GM11168 (cell line): ENCODE data around the gene ANKRD37.
"Not testable (repeated sequence)": the region's sequence is repeated elsewhere in the genome, so short reads cannot be mapped to it uniquely, and the experiment has no call there.

Experiments used
- in situ Hi-C: fragments of 300-500 bp; cut with MboI; formaldehyde crosslinking; loops from one replicate; pipeline ENCODE4 v1.12.0; 2022; ENCODE audit warnings: low sequenced_read_pairs; ENCODE audit not compliant: unreplicated experiment

Gene ANKRD37, protein sequence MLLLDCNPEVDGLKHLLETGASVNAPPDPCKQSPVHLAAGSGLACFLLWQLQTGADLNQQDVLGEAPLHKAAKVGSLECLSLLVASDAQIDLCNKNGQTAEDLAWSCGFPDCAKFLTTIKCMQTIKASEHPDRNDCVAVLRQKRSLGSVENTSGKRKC

DNA sequence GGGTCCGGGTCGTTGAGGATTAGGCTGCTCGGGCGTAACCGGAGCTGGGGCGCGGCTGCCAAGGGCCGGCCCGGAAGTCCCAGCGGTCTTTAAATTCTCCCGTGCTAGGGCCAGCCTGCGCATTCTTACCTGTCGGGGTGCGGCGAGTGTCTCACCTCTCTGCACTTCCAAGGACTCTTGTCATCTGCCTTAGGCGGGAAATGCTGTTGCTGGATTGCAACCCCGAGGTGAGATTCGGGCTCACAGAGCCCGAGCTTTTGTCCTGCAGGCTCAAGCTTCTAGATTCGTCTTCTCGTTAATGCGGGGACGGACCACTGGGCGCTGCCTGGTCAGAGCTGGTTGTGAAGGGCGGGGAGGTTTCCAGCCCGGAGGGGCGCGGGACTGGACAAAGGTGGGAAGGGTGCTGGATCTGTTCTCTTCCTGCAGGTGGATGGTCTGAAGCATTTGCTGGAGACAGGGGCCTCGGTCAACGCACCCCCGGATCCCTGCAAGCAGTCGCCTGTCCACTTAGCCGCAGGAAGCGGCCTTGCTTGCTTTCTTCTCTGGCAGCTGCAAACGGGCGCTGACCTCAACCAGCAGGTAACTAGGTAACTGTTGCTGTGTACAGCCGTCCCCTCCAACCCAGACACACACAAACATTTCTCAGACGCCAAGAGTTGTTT lies at the start of gene ANKRD37:
TSS of gene ANKRD37 (plus strand) at position 118 of the 662 bp plus-strand sequence. CDS start at position 201, 83 bp downstream.
- in situ Hi-C loops = no loop called here

DNA sequence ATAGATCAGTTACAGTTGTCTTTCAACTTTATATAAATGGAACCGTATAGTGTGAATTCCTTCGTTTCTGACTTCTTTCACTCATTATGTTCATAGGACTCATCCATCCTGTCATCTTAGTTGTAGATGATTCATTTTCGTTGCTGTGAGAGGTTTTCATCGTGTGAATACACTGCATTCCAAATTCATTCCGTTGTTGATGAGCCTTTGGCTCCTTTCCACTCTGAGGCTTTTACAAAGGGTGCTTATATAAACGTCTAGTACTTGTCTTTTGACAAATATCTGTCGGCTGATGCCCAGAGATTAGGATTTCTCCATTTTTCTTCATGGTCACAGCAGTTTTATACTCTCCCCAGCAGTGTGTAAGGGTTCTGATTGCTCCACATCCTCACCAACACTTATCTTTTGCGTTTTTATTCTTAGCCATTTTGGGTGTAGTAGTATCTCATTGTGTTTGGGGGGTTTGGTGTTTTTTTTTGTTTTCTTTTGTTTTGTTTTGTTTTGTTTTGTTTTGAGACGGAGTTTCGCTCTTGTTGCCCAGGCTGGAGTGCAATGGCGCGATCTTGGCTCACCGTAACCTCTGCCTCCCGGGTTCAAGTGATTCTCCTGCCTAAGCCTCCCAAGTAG lies 49.6 kb upstream of the ANKRD37 start:
- in situ Hi-C loops = no loop called here

DNA sequence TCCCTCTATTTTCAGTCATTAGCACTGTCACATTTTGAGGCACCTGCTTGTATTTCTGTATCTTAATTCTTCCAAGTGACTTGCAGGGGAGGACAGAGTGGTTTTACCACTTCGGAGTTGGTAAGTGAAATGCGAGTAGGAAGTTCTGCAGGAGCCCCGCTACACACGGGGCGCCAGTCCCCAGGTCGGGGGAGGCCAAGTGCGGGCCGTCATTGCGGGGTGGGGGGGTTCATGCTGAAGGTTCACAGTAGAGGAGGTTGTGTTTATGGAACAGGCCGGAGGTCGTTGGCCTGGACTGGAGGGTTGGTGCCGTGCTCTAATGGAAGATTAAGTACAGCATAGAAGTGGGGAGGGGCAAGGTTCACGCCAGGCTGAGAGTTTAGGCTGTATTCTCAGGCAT lies 45.0 kb upstream of the ANKRD37 start:
- in situ Hi-C loops = no loop called here

DNA sequence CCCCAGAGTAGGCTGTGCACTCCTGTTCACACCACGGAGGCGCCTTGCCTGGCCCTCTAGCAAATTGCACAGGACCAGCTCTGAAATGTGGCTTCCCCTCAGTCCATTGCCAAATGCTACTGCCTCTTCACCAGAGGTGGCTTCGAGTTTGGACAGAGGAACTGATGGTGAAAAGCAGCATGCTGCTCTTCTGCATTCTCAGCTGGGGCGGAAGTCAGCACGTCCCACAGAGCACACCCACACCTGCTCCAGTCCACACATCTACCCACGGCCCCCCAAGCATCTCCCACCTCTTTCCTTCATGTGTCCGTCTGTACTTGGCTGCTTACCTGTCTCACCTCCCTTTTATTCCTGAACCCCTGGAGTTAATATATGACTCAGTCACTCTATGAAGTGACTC lies 44.4 kb upstream of the ANKRD37 start:
- in situ Hi-C loops = no loop called here

DNA sequence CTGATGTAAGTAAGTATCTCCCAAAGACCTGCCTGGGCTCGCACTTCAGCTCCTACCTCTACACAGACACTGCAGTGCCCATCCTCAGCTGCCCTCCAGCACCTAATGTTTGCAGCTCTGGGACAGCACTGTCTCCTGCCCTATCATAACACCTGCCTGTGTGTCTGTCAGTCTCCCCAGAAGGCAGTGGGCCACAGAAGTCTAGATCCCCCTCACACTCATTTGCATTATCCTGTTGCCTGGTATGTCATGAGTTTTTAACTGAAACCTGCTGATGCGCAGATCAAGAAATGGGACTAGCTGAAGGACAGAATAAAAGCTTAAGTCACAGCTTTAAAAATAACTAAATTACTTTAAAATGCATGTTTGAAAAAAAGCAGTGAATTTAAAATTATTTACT lies 43.9 kb upstream of the ANKRD37 start:
- in situ Hi-C loops = no loop called here

DNA sequence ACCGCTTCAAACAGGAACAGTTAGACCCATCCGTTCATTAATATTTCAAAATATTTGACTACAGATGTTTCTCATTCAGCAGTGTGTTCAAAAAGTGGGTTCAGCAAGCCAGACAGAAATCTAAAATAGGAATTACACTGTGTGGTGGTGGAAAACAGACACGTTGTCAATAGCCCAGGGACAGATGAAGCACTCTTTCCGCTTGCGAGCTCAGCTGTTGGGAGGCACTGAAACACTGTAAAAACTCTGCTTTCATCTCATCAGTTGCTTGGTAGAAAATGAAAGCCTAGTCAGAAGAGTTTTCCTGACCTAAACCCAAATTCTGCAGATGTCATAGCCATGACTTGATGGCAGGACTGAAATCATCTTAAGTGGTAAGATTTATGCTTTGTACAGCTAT lies 39.4 kb upstream of the ANKRD37 start:
- in situ Hi-C loops = no loop called here

DNA sequence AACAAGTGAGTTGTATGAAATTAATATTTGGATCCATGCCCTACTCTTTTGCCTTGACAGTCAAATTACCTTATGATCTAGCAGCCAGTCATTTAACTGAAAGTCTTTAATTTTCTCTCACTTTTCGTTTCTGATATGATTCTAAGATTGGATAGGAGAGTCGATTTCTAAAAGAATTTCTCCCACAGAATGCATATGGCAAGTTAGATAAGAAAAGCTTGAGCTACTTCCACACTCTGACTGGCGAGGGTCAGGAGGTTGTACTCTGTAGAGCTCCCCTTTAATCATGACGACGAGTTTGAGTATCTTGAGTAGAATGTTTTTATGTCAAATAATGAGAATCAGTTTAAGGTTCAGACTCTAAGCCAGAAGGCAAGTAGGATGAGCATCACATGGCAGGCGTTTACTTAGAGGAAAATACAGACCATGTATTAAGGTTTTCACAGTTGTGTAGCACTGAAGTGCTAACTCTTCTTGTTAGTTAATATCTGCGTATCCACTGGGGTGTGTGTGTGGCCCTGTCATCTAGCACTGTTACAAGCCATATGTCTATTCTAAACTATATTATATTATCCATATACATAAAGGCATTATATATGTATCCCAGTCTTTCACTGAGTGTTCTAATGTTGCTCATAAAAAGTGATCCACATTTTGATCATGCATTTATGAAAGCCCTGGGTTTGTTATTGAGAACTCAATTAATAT lies 38.8 kb upstream of the ANKRD37 start:
- in situ Hi-C loops = no loop called here

DNA sequence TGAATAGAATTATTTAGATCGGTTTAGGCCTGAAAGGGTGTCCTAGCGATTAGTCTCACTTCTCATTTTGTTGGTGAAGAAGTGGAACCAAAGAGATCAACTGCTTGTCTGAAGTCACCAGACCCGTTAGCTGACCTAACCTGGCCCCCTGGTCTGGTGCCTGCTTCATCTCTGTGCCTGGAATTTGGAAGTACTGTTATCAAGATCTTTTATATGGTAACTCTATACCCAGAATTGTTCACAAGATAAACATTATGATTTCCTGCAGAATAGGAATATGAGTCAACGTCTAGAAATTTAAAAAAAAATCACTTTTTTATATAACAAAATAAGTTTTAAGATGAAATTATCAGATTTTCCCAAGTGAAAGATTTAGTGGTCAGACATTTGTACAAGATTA lies 38.1 kb upstream of the ANKRD37 start:
- in situ Hi-C loops = no loop called here

DNA sequence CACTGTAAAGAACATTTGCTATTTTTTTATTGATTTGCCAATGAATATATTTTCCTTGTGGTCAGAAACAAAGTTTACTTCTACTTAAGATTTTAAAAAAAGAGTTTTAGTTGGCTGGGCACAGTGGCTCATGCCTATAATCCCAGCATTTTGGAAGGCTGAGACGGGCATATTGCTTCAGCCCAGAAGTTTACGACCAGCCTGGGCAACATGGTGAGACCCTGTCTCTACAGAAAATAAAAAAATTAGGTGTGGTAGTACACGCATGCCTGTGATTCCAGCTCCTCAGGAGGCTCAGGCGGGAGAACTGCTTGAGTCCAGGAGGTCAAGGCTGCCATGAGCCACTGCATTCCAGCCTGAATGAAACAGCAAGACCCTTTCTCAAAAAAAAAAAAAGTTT lies 37.7 kb upstream of the ANKRD37 start:
- in situ Hi-C loops = no loop called here

DNA sequence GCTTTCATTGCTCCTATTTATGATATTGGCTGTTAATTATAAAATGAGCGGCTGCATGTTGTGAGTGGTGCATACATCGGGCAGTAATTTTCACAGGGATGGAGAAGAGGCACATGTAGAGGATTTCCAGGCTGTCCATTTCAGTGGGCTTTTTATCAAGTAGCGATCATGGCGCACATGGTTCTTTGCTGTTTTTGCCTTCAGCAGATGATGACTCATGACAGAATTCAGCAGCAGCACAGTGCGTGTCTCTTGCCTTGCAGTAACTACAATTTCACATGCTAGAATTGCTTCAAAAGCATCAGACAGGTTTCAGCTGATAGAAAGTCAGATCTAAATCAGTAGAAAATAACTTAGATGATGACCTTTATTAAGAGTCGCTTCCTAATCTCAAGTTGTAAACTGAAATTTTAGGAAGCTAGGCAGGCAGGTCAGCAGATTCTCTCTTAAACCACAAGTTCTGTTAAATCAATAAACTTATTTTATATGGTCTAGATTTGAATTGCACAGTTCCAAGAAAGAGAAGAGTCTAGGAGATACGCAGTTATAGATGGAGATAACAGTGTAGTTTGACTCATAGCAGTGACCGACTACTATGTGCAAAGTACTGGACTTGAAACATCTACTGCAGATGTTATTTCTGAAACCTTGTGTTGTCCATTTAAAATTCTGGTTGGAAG lies 36.7 kb upstream of the ANKRD37 start:
- in situ Hi-C loops = no loop called here

DNA sequence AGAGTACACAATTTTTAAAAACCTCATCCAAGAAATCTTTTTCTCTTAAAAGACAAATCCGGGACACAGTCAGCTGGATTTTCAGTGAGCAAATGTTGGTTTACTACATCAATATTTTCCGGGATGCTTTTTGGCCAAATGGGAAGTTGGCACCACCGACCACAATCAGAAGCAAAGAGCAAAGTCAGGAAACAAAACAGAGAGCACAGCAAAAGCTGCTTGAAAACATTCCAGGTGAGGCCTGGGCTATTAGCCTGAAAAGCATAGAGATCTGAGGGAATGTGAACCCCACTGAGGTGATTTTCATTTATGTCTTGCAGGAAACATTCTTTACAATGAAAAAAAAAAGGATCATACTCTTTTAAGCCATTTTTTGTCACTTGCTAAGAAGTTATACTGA lies 34.8 kb upstream of the ANKRD37 start:
- in situ Hi-C loops = no loop called here

DNA sequence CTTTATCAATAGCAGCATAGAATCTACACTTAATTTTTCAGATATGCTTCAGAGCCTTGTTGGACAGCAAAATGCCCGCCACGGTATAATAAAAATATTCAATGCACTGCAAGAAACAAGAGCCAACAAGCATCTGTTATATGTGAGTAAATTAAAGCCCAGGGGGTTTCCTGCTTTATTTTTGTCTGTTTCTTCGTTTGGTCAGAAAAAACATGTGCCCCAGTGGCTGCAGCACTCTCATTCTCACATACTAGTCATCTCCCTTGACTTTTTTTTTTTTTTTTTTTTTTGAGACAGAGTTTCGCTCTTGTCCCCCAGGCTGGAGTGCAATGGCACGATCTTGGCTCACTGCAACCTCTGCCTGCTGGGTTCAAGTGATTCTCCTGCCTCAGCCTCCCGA lies 34.1 kb upstream of the ANKRD37 start:
- in situ Hi-C loops = not testable (repeated sequence)

DNA sequence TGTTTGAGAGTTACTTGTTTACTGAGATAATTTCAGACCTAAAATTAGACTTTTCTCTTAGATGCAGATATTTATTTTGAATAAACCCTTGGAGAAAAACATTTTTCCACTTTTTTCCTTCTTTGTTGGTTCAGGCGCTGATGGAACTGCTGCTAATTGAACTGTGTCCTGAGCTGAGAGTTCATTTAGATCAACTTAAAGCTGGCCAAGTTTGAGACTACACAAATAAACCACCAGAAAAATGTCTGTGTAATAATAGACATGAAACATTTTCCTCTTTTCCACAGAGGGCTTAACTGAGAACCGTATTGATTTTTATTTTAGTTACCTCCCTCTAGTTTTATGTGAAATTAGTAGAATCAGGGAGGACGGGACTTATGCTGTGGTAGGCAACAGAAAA lies 33.4 kb upstream of the ANKRD37 start:
- in situ Hi-C loops = no loop called here

DNA sequence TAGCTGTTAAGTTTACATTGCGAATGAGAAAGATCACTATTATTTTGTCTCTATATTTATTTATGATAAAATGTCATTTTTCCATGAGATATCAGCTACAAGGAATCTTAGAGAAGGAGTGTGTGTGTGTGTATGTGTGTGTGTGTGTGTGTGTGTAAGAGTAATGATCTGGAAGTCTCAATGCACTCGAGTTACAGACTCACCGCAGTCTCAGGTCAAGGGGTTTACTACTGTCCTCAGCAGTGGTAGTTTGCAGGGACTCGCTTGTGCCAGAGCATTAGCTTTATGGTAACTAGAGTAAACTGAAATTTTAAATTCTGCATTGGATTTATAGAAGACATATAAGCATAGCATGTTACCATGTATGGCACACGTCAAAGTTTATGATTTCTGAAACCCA lies 31.8 kb upstream of the ANKRD37 start:
- in situ Hi-C loops = no loop called here

DNA sequence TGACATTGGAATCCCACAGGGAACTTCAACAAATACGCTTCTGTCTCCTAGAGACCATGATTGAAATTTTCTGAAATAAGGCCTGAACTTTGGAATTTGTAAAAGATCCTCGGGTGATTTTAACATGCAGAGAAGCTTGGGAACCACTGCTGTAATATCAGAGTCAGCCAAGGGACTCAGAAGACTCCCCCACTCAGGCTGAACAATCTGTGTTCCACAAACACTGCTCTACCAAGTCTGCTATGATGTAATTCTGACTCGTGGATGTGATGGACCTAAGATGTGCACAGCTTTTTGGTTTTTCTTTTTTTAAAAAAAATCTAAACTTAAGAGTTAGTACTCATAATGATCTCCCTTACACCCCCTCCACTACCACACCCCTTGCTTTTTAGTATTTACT lies 26.9 kb upstream of the ANKRD37 start:
- in situ Hi-C loops = no loop called here

DNA sequence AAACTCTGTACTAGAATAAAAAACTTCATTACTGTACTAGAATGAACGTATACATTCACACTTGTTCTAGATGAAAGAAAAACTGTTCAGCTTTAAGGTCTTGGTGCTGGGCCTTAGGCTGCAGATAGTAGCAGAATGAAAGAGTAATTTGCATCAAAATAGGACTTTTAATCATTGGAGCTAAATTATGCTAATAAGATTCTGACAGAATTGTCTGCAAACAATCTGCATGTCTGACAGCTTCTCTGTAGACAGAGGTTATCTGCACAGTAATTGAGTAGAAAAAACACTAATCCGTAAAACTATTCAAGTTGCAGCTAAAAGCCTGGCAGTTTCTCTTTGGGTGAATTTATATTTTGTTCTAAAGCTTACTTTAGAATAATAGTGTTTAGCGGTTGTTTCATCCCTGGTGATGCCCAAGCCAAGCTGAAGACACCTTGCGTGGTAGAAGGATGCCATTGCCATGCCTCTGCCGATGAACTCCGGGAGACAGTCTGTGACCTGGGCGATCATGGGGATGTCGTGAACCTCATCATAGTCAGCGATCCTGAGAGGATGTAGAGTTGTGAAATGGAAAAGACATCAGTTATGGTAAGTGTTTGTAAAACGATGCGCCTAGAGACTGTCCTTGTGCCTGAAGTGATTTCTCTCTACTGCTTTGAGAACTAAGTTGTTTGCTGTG lies 26.2 kb upstream of the ANKRD37 start:
- in situ Hi-C loops = no loop called here

DNA sequence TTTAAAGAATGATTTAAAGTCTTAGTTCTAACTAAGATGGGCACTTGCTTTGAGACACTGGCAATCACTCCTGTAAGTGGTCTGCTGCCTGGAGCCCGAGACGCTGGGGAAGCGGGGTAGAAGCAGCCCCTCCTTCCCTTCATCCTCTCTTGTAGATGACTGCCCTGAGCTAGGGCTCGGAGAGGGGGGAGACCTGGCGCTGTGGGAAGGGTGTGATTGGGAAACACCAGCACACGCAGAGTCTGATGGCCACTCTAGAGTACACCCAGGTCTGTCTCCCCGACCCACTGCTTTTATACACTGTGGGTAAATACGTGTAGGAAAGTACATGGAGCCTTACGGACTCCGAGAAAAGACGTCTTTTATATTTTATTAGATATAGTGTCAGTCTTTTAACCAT lies 24.9 kb upstream of the ANKRD37 start:
- in situ Hi-C loops = no loop called here

DNA sequence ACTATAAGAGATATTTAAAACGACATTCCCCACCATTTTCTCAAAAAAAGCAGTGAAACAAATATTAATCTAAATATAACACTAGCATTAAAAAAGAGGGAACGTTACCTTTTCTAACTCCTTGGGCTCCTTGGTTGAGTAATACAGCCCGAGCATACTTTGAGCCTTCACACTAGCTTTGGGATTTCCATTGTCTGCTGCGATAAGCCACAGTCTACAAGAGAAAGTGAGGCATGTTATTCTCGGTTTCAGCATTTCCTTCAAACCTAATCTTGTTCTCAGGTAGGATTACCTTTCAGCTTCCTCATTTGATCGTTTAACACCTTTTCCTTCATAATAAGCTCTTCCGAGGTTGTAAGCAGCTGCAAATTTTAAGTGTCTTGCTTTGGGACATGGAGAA lies 22.6 kb upstream of the ANKRD37 start:
- in situ Hi-C loops = no loop called here

DNA sequence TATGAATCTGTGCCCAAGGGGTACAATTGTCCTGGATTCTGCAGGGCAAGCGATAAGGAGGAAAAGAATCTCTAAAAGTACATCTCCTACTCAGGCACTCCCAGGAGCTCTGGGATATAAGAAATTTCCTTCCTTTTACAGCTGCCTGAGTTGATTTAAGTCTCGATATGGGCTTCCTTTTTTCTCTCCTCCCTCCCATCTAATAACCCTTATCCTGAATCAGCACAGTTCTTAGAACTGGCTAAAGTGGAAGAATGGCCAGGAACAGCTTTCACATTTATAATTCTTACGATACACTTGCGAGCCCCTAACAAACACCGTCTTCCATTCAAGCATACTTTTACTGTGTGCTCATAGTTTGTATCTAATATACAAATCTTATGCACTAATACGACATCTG lies 22.1 kb upstream of the ANKRD37 start:
- in situ Hi-C loops = no loop called here

DNA sequence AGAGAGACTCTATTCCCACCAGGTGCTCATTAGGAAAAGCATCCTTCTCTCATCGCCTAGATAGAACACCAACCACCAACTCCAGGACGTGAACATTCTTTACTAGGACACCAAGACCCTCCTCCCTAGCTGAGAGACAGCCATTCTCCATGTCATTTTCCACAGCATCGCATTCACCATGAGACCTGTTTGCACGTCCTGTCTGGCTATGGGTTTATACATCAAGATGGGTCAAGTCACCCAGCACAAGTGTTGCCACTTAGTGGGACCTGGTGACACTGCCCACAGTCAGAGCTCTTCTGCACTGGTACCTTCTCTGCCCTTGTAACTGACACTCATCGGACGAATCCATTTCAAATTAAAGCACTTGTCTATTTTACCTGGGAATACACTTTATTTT lies 18.4 kb upstream of the ANKRD37 start:
- in situ Hi-C loops = no loop called here
